PFSK-1 (cell line): Measurements from ENCODE around the gene GLRA1.

ENCODE experiments used
- POLR2AphosphoS5 ChIP-seq: IDR thresholded peaks from 2 replicates; pipeline ENCODE4 v1.6.1; 2012; ENCODE audit warnings: low read depth, mild to moderate bottlenecking, control low read depth, low read length, moderate library complexity
- TAF1 ChIP-seq: IDR thresholded peaks from 2 replicates; pipeline ENCODE4 v1.6.1; 2012; ENCODE audit warnings: low read length, control low read depth, borderline replicate concordance; ENCODE audit not compliant: insufficient read depth
- TF ChIP-seq, protein P1 (sequence below), 2 experiments: IDR thresholded peaks; 2 replicates each; pipeline versions ENCODE4 v1.6.1 to v1.8.0; 2011 to 2012; ENCODE audit warnings: low read depth in 2 of 2, low read length in 2 of 2, control low read depth in 1 of 2, inconsistent platforms in 1 of 2, mild to moderate bottlenecking in 1 of 2, moderate library complexity in 1 of 2; ENCODE audit not compliant: insufficient read depth in 1 of 2

DNA sequence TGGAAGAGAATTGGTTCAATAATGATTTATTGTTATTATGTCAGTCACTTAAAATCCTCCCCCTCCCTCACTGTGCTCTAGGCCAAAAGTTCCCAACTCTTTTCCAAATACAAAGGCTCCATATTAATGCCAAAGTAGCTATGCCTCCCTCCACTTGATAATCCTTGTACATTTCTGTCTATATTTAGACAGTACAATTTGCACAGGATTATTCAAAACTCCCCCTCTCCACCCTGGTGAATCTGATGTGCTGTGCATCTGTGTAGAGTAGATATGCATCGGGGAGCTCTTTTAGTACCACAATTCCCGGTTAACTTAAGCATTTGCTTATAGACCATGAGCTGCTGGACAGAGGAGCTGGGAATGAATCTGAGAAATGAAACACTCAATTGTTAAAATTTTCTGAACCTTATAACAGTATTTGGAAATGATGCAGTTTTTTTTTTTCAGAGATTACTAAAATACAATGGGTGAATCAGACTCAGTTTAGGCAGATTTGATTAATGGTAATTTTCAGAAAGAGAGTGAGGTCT is 27.6 kb downstream of the GLRA1 start:
- TF ChIP-seq POLR2AphosphoS5, result no peak
- no peak for TF ChIP-seq TAF1
- TF ChIP-seq, protein P1, sequence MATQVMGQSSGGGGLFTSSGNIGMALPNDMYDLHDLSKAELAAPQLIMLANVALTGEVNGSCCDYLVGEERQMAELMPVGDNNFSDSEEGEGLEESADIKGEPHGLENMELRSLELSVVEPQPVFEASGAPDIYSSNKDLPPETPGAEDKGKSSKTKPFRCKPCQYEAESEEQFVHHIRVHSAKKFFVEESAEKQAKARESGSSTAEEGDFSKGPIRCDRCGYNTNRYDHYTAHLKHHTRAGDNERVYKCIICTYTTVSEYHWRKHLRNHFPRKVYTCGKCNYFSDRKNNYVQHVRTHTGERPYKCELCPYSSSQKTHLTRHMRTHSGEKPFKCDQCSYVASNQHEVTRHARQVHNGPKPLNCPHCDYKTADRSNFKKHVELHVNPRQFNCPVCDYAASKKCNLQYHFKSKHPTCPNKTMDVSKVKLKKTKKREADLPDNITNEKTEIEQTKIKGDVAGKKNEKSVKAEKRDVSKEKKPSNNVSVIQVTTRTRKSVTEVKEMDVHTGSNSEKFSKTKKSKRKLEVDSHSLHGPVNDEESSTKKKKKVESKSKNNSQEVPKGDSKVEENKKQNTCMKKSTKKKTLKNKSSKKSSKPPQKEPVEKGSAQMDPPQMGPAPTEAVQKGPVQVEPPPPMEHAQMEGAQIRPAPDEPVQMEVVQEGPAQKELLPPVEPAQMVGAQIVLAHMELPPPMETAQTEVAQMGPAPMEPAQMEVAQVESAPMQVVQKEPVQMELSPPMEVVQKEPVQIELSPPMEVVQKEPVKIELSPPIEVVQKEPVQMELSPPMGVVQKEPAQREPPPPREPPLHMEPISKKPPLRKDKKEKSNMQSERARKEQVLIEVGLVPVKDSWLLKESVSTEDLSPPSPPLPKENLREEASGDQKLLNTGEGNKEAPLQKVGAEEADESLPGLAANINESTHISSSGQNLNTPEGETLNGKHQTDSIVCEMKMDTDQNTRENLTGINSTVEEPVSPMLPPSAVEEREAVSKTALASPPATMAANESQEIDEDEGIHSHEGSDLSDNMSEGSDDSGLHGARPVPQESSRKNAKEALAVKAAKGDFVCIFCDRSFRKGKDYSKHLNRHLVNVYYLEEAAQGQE (IDR thresholded peaks at IDR 0.05; ENCODE audit: insufficient read depth in 1 of 2, low read depth in 2 of 2, low read length in 2 of 2), result peak in 1 of 2 experiments; percentile 67; a peak in 1 of 4 replicates
